IPS-NIHi7 (cell line): ENCODE results near the gene ZBTB7C.

Experiments
- DNase-seq: peaks from one replicate; pipeline ENCODE4 v3.0.0; 2012; ENCODE audit warnings: mixed read lengths; ENCODE audit errors: extremely low spot score

ZBTB7C gene

DNA sequence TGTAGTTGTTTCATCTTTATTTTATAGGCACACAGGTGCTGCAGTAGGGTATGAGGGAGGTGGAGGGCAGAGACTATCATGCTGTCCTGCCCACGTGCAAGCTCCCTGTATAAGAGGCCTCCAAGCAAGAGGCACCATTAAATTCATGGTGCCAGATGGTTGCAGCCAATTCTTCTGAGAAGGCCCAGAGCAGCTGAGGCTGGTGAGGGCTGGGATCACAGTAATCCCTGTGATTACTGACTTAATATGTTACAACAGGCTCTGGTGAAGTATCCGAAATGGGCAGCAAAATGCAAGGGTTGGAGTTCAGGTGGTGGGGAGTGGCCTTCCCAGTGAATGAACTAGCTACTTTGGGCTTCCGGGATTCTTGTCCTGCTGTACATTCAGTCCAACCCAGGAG lies 286.8 kb downstream of the ZBTB7C start:
- no peak for DNase-seq

DNA sequence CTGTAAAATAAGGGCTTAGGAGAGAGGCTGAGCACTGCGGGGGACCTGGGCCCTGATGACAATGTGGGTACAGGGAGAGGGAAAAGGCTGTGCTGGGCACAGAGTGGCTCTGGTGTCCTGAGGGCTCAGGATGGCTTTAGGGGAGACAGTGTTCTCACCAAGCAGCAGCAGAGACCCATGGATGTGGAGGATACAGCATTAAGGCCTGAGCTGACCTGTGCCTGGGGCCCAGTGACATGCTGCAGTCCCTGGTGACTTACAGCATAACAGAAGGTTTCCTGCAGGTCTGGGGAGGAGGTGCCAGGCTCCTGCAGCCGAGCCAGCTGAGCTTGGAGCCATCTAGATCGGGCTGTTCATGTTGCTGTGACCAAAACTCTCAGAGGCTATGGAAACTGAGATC lies 287.4 kb downstream of the ZBTB7C start:
- no peak for DNase-seq

DNA sequence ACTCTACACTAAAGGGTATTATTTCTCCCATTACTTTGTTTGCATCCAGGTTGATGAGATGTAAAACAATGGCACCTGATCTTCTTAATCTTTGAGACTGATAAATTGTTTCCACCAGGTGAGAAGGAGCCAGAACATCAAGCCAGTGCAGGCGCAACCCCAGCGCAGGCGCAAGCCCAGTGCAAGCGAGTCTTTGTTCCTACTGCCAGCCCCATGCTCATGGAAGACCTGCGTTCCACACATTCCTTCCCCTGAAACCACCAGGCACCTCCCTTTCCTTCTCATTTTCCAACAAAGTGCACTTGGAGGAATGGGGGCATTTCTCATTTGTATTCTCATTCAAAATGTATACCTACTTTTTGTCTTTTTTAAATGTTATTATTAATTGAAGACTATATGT lies 290.0 kb downstream of the ZBTB7C start:
- DNase-seq = no peak

DNA sequence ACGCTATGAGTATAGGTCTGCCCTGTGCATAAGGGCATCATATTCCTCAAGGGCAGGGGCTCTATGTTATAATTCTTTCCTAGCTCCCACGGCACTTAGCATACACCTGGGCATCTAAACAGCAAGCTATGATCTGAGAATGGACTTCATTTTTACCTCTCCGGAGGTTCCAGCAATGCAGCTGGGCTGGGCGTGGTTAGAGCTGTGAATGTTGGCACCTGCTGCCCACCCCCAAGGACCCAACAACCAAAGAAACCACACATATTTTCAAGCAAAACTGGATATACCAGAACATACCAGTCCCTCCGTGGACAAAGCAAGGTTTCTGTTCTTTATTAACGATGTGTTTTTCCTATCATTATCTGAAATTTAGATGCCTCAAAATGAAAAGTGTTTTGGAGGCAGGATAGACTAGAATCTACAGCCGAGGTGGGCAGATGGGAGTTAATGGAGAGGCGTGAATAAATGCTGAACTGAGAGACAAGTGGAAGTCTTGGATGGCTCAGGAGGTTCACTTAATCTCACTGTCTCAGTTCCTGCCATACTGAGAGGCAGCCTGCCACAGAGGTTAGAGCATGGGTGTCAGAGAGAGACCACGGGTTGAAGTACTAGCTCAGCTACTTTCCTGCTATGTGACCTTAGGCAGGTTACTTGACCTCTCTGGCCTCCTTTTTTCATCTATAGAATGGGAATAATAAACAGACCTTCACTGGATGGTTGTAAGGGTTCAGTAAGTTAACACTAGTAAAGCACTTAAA lies 292.1 kb downstream of the ZBTB7C start:
- no peak for DNase-seq

DNA sequence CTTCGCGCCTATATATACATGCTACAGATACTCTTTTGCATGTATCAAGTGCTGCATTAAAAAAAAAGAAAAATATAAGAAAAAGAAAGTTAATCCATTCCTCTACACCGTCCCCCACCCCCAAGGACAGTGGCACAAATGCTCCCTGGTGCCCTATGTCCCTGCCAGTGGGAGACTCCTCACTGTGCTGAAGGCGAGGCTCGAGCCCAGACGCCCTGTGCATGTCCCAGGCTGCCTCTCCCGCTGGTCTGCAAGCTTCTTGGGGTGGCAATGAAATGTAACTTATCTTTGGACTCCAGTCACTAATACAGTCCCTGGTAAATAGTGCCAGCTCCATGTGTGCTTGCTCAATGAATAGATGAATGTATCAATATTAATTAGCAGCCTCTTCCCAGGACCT lies 293.2 kb downstream of the ZBTB7C start:
- no peak for DNase-seq

DNA sequence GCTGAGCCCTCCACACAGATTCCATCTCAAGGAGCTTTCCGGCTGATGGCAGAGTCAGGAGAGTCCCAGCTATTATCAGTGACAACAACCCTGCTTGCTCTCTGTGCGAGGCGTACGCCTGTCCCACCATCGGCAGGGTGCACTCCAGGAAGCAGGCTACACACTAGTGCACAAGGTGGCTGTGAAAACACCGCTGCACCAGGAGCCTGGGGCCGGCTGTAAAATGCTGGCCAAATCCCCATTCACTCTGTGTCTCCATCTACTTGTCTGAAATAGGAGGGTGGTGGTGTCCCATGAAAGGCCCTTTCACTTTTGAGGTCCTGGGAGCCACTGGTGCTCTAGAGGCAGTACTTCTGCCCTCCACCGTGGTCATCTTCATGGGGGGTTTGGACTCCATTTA lies 295.5 kb downstream of the ZBTB7C start:
- no peak for DNase-seq

DNA sequence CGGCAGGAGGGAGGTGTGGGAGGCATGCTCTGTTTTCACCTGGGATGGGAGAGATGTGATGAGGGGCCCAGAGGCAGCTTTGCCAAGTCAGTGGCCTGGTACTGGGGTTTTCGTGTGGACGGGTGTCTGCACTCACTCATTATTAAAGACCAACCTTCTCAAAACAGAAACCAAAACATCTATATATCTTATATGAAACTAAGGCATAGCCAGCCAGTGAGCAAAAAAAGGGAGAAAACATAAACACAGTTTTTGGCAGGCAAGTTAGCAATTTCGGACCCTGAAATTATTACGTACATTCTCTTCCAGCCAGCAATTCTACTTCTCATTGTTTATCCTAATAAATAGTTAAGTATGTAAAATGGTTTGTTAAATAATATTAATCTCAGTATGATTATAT lies 297.6 kb downstream of the ZBTB7C start:
- DNase-seq = no peak

DNA sequence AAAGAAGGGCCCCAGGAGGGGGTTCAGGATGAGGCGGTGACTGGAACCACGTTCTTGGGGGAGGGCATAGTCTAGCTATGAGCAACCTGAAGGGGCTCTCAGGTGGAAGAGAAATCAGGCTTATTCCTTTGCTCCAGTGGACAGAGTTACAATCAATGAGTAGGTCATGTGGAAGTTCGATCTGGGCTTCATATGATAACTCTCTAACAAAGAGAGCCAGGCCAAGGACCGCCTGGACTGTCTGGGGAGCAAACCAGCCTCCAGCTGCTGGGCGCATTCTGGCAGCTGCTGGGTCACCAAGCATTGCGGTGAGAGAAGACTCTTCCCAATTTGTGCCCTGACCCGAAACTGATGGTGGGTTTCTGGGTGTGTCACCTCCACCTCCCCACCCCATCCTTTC lies 298.4 kb downstream of the ZBTB7C start:
- DNase-seq = no peak

DNA sequence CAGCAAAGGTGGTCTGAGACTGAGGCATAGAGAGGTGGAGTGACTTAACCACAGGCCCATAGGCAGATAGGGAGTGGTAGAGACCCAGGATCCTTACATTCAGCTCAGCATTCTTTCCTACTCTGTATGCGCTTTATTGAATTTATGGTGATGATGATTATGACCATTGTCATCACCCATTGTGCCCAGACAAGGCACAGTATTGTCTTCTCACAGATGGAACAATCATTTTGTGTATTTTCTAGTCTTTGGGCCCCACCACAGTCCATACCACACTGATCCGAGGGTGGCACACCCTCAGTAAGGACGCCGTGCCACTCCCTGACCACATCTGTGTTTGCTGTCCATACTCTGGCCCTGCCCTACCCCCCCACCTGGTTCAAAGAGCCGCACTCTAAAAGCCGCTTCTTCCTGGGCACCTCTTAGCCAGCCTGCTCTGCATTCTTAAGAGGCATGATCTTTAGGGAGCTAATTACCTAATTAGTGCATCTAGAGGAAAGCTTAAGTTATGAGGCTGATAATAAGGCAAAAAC lies 299.2 kb downstream of the ZBTB7C start:
- no peak for DNase-seq

DNA sequence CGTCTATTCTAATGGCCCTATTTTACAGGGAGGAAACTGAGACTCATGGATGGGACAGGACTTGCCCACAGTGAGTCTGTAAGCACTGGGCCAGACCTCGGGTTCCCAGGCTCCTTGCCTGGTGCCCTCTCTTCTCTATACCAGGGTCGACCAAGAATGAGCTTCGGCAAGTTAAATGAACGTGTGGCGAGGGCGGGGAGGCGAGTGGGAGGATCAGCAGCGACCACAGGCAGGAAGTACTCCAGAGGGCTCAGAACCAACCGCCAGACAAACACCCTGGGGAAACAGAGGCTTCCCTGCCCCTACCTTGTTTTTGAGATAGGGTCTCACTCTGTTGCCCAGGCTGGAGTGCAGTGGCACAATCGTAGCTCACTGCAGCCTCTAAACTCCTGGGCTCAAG lies 301.0 kb downstream of the ZBTB7C start:
- DNase-seq = no peak

DNA sequence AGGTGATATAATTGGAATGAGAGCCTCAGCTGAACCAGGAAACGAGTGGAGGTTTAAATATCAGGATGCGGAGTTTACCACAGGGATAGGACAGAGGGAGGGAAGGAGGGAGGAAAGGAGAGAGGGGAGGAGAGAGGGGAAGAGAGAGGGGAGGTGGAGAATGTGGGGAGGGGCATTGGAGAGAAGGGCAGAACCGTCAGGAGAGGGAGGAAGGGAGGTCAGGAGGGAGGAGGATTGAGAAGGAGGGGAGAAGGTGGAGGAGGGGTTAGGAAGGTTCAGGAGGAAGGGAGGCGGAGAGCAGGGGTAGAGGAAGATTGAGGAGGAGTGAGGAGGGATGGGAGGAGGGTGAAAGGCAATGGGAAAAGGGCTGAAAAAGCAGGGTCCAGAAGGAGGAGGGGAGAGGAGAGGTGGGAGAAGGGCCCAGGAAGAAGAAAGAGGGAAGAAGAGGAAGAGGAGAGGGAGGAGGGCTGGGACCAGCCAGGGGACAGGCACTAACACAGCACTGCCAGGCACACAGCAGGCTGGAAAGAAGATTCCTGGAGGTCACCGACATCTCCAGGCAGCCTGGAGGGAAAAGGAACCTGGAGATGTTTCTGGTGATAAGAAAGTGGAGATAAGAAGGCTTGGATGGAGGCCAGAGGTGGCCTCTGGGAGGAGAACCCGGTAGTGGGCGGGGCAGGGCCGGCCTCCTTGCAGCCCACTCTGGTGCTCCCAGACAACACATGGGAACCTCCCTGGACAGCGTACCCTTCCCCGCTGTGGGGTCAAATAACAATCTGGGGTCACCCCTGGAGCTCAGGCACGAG lies 302.0 kb downstream of the ZBTB7C start:
- no peak for DNase-seq

DNA sequence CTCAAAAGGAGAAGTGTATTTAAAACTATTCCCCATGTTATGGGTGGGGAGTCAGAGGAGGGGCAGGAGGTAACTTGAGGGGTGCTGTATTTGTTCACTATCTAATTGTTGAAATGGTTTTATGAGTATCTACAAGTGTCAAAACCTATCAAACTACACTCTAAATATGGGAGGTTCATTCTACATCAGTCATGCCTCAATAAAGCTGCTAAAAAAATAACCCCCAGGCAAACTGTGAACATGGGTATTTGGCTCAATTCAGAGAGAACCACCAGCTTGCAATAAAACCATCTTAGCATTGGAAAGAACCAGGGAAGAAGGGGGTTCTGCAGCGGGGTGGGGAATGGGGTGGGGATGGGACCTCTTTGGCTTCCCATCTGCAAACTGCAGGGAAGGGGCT lies 302.7 kb downstream of the ZBTB7C start:
- DNase-seq = no peak

DNA sequence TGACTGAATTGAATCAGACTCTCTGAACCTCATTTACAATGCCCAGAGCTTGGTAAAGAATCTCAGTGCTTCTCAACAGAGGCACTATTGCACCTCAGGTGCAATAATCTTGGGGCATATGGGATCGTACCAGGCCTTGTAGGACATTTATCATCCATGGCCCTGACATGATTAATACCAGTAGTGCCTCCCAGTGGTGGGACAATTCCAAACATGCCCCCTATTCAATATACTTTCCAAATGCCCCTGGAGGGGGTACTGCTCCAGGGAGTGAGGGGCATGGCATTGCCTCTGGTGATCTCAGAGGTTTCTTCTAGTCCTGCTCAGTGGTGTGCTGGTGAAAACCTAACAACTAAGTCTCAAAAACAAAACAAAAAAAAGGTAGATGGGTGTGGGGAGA lies 303.9 kb downstream of the ZBTB7C start:
- no peak for DNase-seq

DNA sequence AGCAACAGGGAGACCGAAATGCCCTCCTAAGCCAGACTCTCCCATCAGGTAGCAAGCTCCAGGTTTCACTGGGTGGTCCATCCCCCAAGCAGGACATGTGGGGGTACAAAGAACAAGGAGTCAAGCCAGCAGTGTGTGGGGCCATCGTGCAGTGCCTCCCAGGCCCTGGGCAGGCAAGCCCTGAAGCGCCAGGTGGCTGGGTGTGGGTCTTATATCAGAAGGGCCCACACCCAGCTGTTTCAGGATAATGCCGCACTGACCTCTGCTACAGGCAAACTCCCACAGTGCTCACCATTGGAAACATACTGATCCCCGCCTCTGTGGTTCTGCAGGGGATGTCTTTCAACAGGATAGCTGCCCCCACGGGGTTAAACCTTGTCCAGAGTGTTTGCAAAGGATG lies 304.5 kb downstream of the ZBTB7C start:
- no peak for DNase-seq

DNA sequence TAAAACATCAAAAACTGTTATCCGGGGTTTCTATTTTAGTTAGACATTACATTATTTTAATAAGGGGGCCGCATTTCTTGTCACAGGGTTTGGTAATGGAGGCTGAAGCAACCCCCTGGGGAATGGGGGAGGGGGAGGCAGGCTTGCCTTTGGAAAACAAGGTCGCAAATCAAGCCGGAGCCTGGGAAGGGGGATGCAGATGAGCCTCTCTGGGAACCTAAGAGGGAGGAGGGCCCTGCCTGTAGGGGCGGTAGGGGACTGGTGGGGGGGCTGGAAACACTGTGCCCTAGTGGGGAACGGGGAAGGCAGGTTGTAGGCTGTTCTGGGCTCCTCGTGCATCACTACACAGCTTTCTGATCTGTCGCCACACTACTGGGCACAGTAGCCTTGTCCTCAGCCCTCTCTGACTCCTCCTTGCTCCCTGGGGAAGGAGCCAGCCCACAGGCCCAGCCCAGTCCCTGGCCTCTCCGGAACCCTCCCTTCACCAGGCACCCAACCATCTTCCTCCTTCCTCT lies 308.5 kb downstream of the ZBTB7C start:
- DNase-seq = peak; percentile 78

DNA sequence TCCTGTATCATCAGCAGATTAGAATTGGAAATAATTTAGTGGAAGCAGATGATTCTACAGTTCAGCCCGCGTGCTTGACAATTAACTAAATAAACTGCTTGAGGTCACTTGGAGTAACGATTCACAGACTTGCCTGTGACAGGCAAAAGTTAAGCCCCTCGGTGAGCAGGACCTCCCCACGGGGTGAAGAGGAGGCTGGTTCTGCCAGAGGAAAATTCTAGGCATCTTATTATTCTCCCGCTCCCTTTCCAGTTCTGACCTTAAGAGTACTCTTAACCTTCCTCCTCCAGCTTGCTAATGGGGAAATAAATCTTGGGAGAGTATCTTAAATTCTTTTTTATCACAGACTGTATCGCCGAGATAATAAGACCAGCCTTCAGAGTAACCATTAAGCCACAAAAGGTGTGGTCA lies 309.0 kb downstream of the ZBTB7C start:
- no peak for DNase-seq

DNA sequence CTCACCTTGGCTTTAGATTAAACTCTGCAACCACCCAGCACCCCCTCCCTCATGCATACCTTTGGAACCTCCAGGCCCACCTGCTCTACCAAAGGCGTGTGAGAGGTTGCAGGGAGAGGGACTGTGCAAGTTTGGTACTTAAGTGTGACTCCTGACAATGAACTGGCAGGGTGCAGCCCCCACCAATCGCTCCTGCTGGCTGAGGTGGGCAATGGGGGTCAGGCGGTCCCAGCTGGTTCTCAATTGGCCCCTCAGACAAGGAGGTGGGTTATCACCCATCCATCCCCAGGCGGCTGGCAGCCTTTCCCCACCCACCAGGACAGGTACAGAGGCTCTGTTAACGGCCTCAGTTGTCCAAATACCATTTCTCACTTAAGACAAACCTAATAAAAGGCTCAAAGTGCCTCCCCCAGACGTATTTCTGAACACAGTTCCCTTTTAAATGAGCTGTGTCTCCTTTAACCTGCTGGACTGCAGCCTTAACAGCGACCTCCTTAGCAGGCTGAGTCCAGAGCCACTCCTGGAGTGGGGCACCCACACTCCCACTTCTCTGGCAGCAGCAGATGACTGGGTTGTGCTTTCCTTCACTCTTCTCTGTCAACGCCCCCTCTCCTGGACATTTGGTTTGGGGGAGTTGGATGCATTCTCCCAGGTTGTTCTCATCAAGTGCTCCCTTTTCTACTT lies 309.6 kb downstream of the ZBTB7C start:
- DNase-seq = no peak

DNA sequence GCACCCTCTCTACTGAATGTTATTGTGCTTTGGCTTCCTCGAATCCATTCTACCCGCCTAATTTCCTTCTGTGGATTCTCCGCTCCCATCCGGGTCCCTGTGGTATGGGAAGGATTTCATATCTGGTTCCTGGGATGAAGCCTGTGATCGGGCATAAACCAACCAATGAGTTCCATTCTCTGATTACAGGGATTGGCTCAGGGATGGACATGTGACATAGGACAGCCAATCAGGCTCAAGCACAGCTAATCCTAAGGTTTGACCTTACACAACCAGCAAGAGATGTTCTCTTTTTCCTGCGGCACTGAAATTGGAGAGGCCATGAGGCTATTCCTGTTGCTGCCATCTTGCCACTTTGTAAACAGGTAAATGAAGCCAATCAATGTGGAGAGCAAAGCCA lies 310.6 kb downstream of the ZBTB7C start:
- no peak for DNase-seq

DNA sequence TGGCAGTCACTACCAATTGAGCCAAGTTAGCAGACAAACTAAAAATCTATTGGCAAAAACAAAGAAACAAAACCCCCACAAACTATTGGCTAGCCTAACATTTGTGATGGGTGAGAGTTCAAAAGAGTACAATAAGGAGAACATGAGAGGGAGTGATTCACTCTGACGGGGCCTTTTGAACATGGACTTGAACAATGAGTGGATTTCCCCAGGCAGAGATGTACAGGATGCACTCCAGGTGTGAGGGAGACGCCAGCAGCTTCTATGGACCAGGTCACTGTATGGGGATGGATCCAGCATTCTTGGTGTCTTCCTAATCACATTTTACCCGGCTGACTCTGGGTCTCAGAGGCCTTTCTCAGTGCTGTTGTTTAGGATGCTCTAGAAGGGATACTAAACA lies 311.2 kb downstream of the ZBTB7C start:
- no peak for DNase-seq

DNA sequence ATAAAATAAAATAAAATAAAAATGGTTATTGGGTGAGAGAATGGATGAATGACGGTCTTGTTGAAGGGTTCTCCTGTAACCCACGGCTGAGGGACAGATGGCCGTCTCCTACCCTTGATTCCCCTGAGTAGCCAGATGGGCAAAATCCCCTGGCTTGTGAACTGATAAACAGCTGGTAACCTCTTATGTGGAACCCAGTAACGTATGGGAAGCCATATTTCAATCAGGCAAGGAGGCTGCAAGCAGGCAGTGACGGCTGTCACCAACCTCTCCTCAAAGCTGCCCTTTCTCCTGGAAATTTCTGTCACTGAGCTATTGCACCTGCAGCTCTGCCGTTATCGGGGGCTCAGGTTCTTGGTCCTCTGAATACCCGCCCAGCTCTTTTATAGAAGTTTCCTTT lies 313.5 kb downstream of the ZBTB7C start:
- DNase-seq = no peak

DNA sequence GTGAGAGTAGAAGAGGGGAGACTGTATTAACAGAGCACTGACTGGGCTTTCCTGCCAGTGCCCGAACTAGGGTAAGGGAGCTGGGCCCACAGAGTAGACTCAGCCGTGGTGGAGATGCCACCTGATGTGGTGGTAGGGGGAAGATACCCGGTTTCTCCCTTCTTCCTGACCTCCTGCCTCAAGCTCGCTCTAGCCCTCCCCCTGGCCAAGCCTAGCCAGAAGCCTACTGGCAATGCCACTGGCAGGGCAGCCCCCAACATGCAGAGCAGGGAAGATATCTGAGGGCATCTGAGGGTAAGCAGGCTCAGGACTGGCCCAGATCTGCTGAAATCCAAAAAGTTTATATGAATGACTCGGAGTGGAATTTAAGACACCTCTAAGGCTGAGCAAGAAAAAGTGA lies 316.1 kb downstream of the ZBTB7C start:
- DNase-seq = no peak

DNA sequence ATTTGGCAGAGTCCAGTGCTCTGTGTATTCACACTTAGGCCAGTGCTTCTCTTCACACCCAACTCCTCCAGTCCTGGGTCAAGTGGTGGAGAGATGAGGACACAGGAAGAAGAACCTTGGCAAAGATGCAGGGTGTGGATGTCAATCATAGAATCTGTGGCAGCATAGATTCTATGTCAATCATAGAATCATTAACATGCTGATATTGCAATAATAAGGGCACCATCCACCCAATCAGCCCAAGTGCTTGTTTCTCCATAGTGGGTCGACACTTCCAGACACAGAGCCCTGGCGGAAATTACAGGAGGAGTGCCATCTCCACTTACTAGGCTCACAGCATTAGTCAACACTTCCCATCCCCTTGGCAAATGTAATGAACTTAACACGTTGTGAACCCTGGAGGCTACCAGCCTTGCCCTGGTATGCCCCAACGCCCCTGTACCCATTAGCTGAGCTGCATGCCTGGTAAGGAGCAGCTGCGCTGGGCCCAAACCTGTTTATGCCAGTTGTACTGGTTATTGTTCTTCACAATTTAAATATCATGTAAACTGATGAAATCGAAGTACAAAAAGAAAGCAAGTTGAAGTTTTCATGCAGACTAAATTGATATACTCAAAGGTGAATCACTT lies 317.2 kb downstream of the ZBTB7C start:
- no peak for DNase-seq
